Uterus (tissue), 2 donors: ENCODE results near the gene ZDHHC6.

Source experiments
- POLR2A ChIP-seq, 2 donors: fragments of 450-650 bp; IDR thresholded peaks; one replicate each; pipeline ENCODE4 v1.6.1; 2016; ENCODE audit warnings: antibody characterized with exemption in 2 of 2, mild to moderate bottlenecking in 1 of 2, moderate library complexity in 1 of 2
- TF ChIP-seq, protein P1 (sequence below), 4 experiments: fragments of 200-600 bp in 2 of 4; fragments of 450-650 bp in 2 of 4; sonication (generic) in 2 of 4; IDR thresholded peaks; one replicate each; pipeline ENCODE4 v1.5.1; 2016 to 2019; ENCODE audit warnings: antibody characterized with exemption in 4 of 4, mild to moderate bottlenecking in 2 of 4, moderate library complexity in 1 of 4

DNA sequence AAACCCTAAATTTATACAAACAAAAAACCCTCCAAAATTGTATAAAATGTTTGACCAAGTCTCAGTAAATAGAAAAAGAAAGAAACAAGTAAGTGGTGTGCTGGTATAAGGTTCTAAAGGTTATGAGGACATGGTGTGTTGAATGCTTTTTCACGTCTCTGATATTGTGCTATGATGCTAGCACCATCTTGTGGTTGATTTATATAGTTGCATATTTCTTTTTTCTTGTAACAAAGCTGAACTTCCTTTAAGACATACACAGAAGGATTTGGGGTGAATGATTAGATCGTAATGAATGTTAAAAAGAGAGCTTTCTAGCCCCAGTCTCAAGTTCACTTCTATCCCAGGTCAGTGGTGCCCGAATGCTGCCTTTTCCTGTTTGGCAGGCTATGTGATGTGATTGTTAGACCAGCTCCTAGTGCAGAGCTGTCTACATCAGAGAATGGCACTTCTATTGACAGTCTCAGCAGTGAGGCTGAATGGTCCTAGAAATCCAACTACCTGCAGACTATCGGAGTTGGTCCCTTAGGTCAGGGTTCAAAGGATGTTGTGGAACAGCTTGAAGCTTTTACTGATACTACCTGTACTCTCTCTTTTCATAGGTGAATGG is 25.3 kb upstream of the ZDHHC6 start:
- TF ChIP-seq POLR2A (IDR thresholded peaks at IDR 0.05) = no peak
- TF ChIP-seq, protein P1, sequence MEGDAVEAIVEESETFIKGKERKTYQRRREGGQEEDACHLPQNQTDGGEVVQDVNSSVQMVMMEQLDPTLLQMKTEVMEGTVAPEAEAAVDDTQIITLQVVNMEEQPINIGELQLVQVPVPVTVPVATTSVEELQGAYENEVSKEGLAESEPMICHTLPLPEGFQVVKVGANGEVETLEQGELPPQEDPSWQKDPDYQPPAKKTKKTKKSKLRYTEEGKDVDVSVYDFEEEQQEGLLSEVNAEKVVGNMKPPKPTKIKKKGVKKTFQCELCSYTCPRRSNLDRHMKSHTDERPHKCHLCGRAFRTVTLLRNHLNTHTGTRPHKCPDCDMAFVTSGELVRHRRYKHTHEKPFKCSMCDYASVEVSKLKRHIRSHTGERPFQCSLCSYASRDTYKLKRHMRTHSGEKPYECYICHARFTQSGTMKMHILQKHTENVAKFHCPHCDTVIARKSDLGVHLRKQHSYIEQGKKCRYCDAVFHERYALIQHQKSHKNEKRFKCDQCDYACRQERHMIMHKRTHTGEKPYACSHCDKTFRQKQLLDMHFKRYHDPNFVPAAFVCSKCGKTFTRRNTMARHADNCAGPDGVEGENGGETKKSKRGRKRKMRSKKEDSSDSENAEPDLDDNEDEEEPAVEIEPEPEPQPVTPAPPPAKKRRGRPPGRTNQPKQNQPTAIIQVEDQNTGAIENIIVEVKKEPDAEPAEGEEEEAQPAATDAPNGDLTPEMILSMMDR (IDR thresholded peaks at IDR 0.05) = peak; percentile 50 to 69 (median 56)
